ENCODE data around the gene LRMDA. TPM values are rescaled to one million over a fixed set of nuclear protein-coding genes. Genes with fewer than 3 reads are reported as not detected.
A peak's percentile ranks its signal among the peaks of the same experiment; 100 is the strongest.

Gene LRMDA
- total and polyA plus RNA-seq, 7 donors, result 1.0 to 5.7 (median 2.5) TPM

DNA sequence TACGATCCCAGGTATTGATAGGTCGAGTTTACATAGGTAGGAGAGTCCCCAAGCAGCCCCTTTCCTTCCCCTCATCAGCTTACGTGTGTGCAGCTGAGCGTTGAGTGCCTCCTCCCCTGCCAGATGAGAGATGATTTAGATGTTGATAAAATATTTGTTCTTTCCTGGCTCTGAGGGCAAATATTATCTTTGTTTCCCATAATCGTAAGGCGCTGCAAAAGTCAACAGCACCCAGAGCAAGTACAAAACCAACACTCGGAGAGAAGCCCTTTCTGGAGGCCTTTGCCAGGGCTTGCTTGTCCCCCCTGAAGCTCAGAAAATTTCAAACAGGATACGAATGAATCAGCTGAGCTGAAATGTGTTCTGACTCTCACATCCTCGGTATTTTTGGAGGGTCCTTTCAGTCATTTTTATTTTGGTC is 683.2 kb downstream of the LRMDA start:
- Histone ChIP-seq H3K27ac (peak overlapping the region; percentile 23), H3K27me3 (ENCODE audit: insufficient read depth in 3 of 3, low read length in 2 of 3) (peaks cover 0 to 31% (median 9%) of the 10 kb centered on the region in 3 donors), H3K9me3 (no peaks in the 10 kb centered on the region), H3K4me1 (peaks cover 18% of the 10 kb centered on the region), H3K4me3 (no peak overlapping the region), H3K36me3 (ENCODE audit: insufficient read depth in 1 of 2, low read depth in 1 of 2) (no peaks in the 10 kb centered on the region)
- DNase-seq (no peak), ATAC-seq (no peak)
- WGBS, 3 donors, result 35 to 62% (median 47%) methylated on average over 9 of the region's 9 CpGs
- intact Hi-C loops (cut with DNase I), result loop anchor here in 1 of 2 donors (10.0 kb wide), 1 partner anchor 190 kb away; no protein-coding TSS in a partner anchor
- TF ChIP-seq, protein P1, sequence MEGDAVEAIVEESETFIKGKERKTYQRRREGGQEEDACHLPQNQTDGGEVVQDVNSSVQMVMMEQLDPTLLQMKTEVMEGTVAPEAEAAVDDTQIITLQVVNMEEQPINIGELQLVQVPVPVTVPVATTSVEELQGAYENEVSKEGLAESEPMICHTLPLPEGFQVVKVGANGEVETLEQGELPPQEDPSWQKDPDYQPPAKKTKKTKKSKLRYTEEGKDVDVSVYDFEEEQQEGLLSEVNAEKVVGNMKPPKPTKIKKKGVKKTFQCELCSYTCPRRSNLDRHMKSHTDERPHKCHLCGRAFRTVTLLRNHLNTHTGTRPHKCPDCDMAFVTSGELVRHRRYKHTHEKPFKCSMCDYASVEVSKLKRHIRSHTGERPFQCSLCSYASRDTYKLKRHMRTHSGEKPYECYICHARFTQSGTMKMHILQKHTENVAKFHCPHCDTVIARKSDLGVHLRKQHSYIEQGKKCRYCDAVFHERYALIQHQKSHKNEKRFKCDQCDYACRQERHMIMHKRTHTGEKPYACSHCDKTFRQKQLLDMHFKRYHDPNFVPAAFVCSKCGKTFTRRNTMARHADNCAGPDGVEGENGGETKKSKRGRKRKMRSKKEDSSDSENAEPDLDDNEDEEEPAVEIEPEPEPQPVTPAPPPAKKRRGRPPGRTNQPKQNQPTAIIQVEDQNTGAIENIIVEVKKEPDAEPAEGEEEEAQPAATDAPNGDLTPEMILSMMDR (IDR thresholded peaks at IDR 0.05), result no peak

DNA sequence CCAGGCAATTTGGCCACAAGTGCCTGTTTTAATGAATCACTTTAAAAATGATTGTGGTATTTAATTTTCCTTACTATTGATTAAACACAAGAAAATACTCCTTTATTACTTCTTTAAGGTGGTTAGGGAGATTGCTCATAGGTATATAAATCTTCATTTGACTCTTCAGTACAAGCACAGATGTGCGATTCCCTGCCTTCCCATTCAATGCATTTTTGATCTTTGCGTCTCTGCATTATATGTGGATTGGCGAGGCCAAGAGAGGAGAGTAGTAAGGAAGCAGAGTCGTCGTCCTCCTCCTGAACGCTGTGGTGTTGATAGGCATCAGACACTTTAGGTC is 683.7 kb downstream of the LRMDA start:
- intact Hi-C loops (cut with DNase I), result loop anchor here in 1 of 2 donors (10.0 kb wide), 1 partner anchor 190 kb away; no protein-coding TSS in a partner anchor
- WGBS, 3 donors, result 22 to 49% (median 33%) methylated on average over 6 of the region's 6 CpGs
- no peak for ATAC-seq
- Histone ChIP-seq H3K9me3 (no peaks in the 10 kb centered on the region), H3K4me1 (peaks cover 18% of the 10 kb centered on the region), H3K36me3 (ENCODE audit: insufficient read depth in 1 of 2, low read depth in 1 of 2) (no peaks in the 10 kb centered on the region), H3K27ac (peak overlapping the region; percentile 23), H3K27me3 (ENCODE audit: insufficient read depth in 3 of 3, low read length in 2 of 3) (peaks cover 0 to 30% (median 4%) of the 10 kb centered on the region in 3 donors), H3K4me3 (no peak overlapping the region)
- peak in 1 of 2 donors; percentile 15 for DNase-seq
- TF ChIP-seq, protein P1 (IDR thresholded peaks at IDR 0.05), result no peak

DNA sequence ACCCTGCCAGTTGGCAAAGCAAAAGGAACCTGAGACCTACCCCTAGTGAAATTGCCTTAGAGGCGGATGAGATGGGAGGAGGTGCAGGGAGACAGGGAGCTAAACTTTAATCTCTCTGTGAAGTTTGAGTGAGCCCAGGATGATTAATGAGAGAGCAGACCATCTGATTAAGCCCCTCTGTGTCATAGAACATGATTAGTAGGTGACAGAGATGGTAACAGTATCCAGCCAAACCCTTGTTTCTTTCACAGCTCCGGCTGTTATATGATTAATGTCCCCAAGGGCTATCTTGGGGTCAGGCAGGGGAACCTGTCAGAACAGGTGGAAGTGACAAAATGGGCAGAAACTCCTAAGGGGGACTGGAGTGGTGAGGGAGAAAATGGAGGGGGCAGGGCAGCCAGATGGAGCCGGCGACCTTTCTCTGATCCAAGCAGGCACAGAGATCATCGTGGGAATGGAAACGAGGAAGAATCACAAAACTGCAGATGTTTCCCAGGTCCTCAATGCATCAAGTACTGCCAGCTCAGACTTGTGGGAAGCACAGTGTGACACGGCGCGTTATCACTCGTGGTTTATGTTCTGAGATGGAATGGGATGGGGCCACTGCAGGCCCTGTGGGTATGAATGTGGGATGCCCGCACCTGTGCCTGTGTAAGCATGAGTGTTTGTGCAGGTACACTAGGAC is 684.2 kb downstream of the LRMDA start:
- no peak overlapping the region for H3K4me3 ChIP-seq
- H3K4me1 ChIP-seq, result peaks cover 18% of the 10 kb centered on the region
- 34 to 38% (median 37%) methylated on average over 11 of the region's 11 CpGs for whole genome bisulfite sequencing, 3 donors
- DNase-seq (peak in 1 of 2 donors; percentile 60), ATAC-seq (peak; percentile 83 to 93 (median 90))
- TF ChIP-seq, protein P1 (IDR thresholded peaks at IDR 0.05), result no peak
- peak overlapping the region; percentile 23 for H3K27ac ChIP-seq
- H3K9me3 ChIP-seq, result no peaks in the 10 kb centered on the region
- H3K36me3 ChIP-seq (ENCODE audit: insufficient read depth in 1 of 2, low read depth in 1 of 2), result no peaks in the 10 kb centered on the region
- intact Hi-C loops (cut with DNase I), result loop anchor here in 1 of 2 donors (10.0 kb wide), 1 partner anchor 189 kb away; no protein-coding TSS in a partner anchor
- H3K27me3 ChIP-seq (ENCODE audit: insufficient read depth in 3 of 3, low read length in 2 of 3), result peaks cover 0 to 26% (median 4%) of the 10 kb centered on the region in 3 donors

DNA sequence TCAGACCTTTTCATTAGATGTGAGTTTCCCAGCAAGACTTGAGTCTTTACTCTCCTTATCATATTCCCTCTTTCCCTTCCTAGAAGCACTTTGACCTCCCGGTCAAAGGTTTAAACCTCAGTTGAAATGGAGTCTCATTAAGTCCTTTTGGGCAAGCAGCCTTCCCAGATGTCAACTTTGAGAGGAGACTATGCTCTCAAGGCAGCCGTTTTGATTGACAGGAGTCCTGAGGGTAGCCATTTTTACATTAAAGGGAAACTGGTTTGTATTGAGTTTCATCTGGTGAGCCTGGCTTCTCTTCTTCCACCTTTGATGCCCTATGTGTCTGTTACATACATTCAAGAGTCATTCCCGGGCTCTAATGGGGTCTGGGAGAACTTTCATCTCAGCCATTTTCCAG is 685.1 kb downstream of the LRMDA start:
- ATAC-seq (no peak), DNase-seq (no peak)
- intact Hi-C loops (cut with DNase I), result loop anchor here in 1 of 2 donors (10.0 kb wide), 1 partner anchor 188 kb away; no protein-coding TSS in a partner anchor
- peaks cover 0 to 22% (median 4%) of the 10 kb centered on the region in 3 donors for H3K27me3 ChIP-seq (ENCODE audit: insufficient read depth in 3 of 3, low read length in 2 of 3)
- peaks cover 18% of the 10 kb centered on the region for H3K4me1 ChIP-seq
- H3K27ac ChIP-seq, result no peak overlapping the region
- H3K36me3 ChIP-seq (ENCODE audit: insufficient read depth in 1 of 2, low read depth in 1 of 2), result no peaks in the 10 kb centered on the region
- H3K9me3 ChIP-seq, result no peaks in the 10 kb centered on the region
- TF ChIP-seq, protein P1 (IDR thresholded peaks at IDR 0.05), result no peak
- 64 to 72% (median 66%) methylated on average over 3 of the region's 3 CpGs for WGBS, 3 donors
- H3K4me3 ChIP-seq, result no peak overlapping the region
